ENCODE measurements around the gene MAML3.

The MAML3 gene

DNA sequence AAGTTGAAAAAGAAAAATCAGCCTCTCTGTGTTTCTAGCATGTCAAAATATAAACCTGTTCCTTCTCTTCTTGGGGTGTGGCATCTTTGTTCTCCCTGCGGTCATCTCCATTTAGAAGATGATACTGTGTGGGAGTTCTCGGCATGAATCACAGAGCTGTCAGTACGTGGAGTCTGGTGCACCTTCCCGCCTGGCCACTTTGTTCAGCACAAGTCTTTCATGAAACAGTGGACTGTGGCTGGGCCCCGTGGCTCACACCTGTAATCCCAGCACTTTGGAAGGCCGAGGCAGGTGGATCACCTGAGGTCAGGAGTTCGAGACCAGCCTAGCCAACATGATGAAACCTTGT lies 166.5 kb downstream of the MAML3 start:
- TF ChIP-seq FOXM1 (IDR thresholded peaks at IDR 0.05; ENCODE audit: borderline replicate concordance, low read depth) (no peak), TEAD4 (IDR thresholded peaks at IDR 0.05) (no peak), REST (IDR thresholded peaks at IDR 0.05; ENCODE audit: low read depth) (no peak), EGR1 (IDR thresholded peaks at IDR 0.05) (no peak), EP300 (IDR thresholded peaks at IDR 0.05; ENCODE audit: borderline replicate concordance) (no peak), RAD21 (IDR thresholded peaks at IDR 0.05; ENCODE audit: low read depth) (no peak)

- TF ChIP-seq EGR1 (IDR thresholded peaks at IDR 0.05): no peak
- no peak for TF ChIP-seq ZBTB7A (IDR thresholded peaks at IDR 0.05; ENCODE audit: low read depth)
- no peak for TF ChIP-seq USF1 (IDR thresholded peaks at IDR 0.05)
- no peak for TF ChIP-seq FOXM1 (IDR thresholded peaks at IDR 0.05; ENCODE audit: borderline replicate concordance, low read depth)
- no peak for TF ChIP-seq NFIC (IDR thresholded peaks at IDR 0.05)
- TF ChIP-seq RAD21 (IDR thresholded peaks at IDR 0.05; ENCODE audit: low read depth): no peak
- TF ChIP-seq YY1 (IDR thresholded peaks at IDR 0.05; ENCODE audit: low read depth): no peak
- TF ChIP-seq EP300 (IDR thresholded peaks at IDR 0.05; ENCODE audit: borderline replicate concordance): no peak
Observed at GRCh38 chr4:139986689-139987501, 167.1 kb downstream of the MAML3 start.

GRCh38 chr4:139986106-139986505 lies 167.9 kb downstream of the MAML3 start:
- TF ChIP-seq RAD21 (IDR thresholded peaks at IDR 0.05; ENCODE audit: low read depth) (no peak), EP300 (IDR thresholded peaks at IDR 0.05; ENCODE audit: borderline replicate concordance) (no peak), USF1 (IDR thresholded peaks at IDR 0.05) (no peak), EGR1 (IDR thresholded peaks at IDR 0.05) (no peak), TCF12 (IDR thresholded peaks at IDR 0.05; ENCODE audit: low read depth) (no peak), YY1 (IDR thresholded peaks at IDR 0.05; ENCODE audit: low read depth) (no peak), CEBPB (IDR thresholded peaks at IDR 0.05) (no peak), TAF1 (IDR thresholded peaks at IDR 0.05; ENCODE audit: low read depth) (no peak)

DNA sequence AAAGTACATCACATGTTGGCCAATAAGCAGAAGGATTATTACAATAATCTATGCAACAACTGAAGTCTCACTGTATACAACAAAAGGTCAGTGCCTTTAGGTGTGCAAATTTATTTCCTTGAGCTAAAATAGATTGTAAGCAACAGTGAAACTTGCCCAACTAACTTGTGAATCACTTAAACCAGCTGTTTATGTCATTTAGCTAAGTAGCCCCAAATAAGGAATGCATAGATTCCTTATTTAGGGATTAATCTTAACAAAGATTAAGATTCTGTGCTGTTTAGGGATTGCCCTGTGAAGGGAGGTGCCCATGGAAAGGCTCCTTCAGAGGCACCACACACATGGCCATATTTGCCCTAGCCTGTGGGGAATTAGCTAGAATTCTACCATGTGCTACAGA lies 168.6 kb downstream of the MAML3 start:
- TF ChIP-seq, protein P1, sequence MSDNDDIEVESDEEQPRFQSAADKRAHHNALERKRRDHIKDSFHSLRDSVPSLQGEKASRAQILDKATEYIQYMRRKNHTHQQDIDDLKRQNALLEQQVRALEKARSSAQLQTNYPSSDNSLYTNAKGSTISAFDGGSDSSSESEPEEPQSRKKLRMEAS (IDR thresholded peaks at IDR 0.05): no peak
- TF ChIP-seq RAD21 (IDR thresholded peaks at IDR 0.05; ENCODE audit: low read depth) (no peak), USF1 (IDR thresholded peaks at IDR 0.05) (no peak), TCF12 (IDR thresholded peaks at IDR 0.05; ENCODE audit: low read depth) (no peak), NFIC (IDR thresholded peaks at IDR 0.05) (no peak), ZBTB7A (IDR thresholded peaks at IDR 0.05; ENCODE audit: low read depth) (no peak), REST (IDR thresholded peaks at IDR 0.05; ENCODE audit: low read depth) (no peak), CEBPB (IDR thresholded peaks at IDR 0.05) (no peak), YY1 (IDR thresholded peaks at IDR 0.05; ENCODE audit: low read depth) (no peak), EP300 (IDR thresholded peaks at IDR 0.05; ENCODE audit: borderline replicate concordance) (no peak), TAF1 (IDR thresholded peaks at IDR 0.05; ENCODE audit: low read depth) (no peak), EGR1 (IDR thresholded peaks at IDR 0.05) (no peak), FOXM1 (IDR thresholded peaks at IDR 0.05; ENCODE audit: borderline replicate concordance, low read depth) (no peak)

DNA sequence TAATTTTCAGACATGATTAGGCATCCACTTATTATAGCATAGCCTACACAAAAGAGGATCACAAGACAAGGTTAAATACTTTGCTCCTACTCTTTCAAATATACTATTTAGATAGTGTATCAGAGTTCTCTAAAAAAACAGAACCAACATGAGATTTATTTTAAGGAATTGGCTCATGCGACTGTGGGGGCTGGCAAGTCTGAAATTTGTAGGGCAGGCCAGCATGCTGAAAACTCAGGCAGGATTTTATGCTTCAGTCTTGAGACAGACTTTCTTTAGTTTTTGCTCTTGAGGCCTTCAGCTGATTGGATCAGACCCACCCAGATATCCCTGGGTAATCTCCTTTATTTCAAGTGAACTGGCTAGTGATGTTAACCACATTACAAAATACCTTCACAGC lies 169.5 kb downstream of the MAML3 start:
- TF ChIP-seq YY1 (IDR thresholded peaks at IDR 0.05; ENCODE audit: low read depth) (no peak), RAD21 (IDR thresholded peaks at IDR 0.05; ENCODE audit: low read depth) (no peak), NFIC (IDR thresholded peaks at IDR 0.05) (no peak), TAF1 (IDR thresholded peaks at IDR 0.05; ENCODE audit: low read depth) (no peak), EP300 (IDR thresholded peaks at IDR 0.05; ENCODE audit: borderline replicate concordance) (no peak), REST (IDR thresholded peaks at IDR 0.05; ENCODE audit: low read depth) (no peak), CEBPB (IDR thresholded peaks at IDR 0.05) (no peak), USF1 (IDR thresholded peaks at IDR 0.05) (no peak), FOXM1 (IDR thresholded peaks at IDR 0.05; ENCODE audit: borderline replicate concordance, low read depth) (no peak), CREB1 (IDR thresholded peaks at IDR 0.05; ENCODE audit: low read depth) (no peak), ZBTB7A (IDR thresholded peaks at IDR 0.05; ENCODE audit: low read depth) (no peak), TEAD4 (IDR thresholded peaks at IDR 0.05) (no peak), TCF12 (IDR thresholded peaks at IDR 0.05; ENCODE audit: low read depth) (no peak), EGR1 (IDR thresholded peaks at IDR 0.05) (no peak)
- TF ChIP-seq, protein P1 (IDR thresholded peaks at IDR 0.05): no peak

All from Ishikawa (cell line).